Retinal pigment epithelial cell (primary cell): ENCODE data around the gene AP1S2.

Source experiments
- DNase-seq: peaks from one replicate; pipeline ENCODE4 v3.0.0-alpha.2; 2010; ENCODE audit warnings: low read depth
- H3K4me3 ChIP-seq: 2 replicates; pipeline ENCODE4 v1.5.1; 2011; ENCODE audit warnings: mild to moderate bottlenecking, low read length, control low read depth, moderate library complexity
- TF ChIP-seq, protein P1 (sequence below): conservative IDR thresholded peaks from 2 replicates; pipeline ENCODE4 v1.5.1; 2011; ENCODE audit warnings: low read depth, low read length, control low read depth, inconsistent platforms

AP1S2 gene

DNA sequence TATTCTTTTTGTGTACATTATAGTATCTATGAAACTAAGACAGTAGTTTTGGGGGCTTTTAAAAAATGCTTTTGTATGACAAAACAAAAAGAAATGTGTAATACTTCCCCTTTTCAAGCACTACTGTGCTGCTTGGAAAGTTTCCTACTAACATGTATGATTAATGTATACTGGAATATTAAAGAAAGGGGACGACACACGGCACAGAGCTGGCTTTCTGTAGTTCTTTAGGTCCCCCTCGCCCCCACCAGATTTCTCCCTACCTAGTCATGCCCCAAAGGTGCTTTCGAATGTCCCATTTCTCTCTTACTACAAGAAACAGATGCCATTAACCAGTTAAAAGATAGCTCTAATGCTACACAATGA, 1.6 kb upstream of the AP1S2 start:
- TF ChIP-seq, protein P1, sequence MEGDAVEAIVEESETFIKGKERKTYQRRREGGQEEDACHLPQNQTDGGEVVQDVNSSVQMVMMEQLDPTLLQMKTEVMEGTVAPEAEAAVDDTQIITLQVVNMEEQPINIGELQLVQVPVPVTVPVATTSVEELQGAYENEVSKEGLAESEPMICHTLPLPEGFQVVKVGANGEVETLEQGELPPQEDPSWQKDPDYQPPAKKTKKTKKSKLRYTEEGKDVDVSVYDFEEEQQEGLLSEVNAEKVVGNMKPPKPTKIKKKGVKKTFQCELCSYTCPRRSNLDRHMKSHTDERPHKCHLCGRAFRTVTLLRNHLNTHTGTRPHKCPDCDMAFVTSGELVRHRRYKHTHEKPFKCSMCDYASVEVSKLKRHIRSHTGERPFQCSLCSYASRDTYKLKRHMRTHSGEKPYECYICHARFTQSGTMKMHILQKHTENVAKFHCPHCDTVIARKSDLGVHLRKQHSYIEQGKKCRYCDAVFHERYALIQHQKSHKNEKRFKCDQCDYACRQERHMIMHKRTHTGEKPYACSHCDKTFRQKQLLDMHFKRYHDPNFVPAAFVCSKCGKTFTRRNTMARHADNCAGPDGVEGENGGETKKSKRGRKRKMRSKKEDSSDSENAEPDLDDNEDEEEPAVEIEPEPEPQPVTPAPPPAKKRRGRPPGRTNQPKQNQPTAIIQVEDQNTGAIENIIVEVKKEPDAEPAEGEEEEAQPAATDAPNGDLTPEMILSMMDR = no peak
- no peak overlapping the region for H3K4me3 ChIP-seq
- no peak for DNase-seq

DNA sequence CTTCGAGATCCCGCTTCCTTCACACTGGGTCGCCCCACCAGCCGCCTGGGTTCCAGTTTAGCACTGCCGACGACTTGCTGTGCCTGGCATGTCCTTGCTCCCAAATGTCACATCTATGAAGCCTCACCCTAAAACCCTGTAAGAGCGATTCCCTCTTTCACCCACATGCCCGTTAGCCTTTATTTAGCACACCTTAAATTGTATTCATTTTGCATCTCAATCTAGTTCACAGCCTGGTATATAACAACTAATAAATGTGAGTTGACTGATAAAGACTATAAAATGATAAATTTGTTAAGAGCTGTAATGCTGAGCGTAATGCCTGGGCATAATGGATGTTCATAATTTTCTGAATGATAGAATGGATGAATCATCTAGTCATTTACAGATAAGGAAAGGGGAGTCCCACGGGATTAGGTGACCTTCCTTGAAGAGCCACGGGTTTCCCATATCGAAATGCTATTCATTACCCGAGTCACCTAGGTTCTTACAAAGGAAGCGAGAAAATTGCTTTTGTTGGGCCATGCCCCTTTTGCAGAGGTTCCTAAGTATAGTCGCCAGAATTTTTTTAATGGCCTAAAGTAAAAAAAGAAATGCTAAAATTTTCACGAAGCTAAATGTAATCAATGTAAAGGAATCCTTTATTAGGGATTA, 1.1 kb upstream of the AP1S2 start:
- TF ChIP-seq, protein P1 = no peak
- peak overlapping the region; percentile 69 for H3K4me3 ChIP-seq
- no peak for DNase-seq

DNA sequence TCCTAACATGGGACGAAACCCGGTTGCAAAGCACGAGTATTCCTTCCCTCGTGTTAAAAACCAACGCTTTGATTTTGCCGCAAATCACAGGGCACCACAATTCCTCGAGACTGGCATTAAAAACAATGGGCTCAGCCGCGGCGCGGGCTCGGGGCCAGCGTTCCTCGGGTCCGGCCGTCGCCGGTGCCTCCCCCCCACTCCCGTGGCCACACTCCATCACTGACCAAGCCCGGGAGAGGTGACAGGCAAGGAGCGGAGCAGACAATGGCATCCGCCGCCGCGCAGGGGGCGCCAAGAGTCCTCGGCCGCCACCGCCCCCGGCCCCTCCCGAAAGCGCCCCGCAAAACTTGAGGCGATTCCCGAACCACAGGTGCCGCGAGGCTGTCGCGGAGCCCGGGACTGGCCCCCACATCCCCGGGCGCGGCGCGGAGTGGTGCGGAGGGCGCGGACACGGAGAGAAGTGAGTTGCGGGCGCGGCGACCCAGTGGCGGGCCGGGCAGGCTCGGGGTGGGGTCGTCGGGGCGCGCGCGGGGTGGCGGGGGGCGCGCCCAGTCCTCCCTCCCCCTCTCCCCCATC, 445 bp downstream of the AP1S2 start:
- H3K4me3 ChIP-seq = peak overlapping the region; percentile 79
- TF ChIP-seq, protein P1 = peak; percentile 29
- no peak for DNase-seq

DNA sequence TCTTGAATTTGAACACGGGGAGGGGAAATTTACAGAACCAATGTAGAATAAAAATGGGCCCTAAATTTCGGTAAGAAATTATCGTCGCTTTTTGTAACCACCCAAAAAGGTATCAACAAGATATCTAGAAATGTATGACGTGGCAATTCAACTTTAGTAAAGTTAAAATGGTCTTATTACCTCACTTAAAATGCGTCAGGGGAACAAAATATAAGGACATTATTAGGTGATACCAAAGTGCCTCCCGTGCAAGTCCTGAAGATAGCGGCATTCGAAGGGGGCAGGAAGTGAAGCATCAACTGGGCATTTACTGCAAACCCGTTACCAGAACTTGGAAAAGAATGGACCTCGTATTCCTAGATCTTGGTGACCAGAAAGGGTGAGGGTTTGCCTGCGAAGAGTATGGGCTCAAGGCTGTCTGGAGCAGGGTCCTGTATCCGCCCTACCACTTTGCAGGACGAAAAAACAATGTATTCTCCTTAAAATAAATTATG, 980 bp downstream of the AP1S2 start:
- peak overlapping the region; percentile 79 for H3K4me3 ChIP-seq
- TF ChIP-seq, protein P1 = no peak
- no peak for DNase-seq

DNA sequence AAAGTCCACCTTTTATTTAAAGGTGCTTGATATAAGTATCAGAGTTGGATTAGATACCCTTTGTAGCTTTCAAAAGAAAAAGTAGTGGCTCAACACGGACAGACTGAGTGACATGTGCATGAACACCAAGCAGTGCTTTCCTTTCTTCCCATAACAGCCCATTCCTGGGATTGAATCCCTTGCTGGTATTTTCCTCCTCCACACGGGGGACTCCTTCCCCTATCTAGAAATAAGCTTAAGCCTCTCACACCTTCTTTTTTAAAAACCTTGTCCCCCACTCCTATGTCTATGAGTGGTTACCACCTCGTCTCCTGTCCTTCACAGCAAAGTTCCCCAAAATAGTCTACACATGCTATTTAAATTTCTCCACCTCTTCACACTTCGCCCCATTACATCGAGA, 5.1 kb downstream of the AP1S2 start:
- DNase-seq = no peak
- TF ChIP-seq, protein P1 = peak; percentile 60
- H3K4me3 ChIP-seq = peak overlapping the region; percentile 14

DNA sequence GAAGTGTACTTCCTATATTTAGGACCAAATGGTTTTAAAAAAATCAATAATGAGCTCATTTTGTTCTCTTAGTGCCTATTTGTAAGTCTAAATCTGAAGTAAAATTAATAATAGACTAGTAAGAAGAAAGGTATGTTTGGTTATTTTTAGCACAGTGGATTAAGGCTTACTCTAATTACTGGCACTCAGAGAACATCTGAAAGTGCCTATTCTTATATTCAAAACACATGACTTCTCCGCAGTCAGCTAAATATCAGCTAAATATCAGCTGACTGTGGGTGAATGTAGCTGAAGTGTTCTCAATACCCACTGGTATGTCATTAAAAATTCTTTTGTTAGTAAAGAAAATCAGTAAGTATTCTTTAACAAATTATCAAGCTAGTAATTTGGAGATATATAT, 6.0 kb downstream of the AP1S2 start:
- no peak overlapping the region for H3K4me3 ChIP-seq
- TF ChIP-seq, protein P1 = no peak
- peak; percentile 93 for DNase-seq

DNA sequence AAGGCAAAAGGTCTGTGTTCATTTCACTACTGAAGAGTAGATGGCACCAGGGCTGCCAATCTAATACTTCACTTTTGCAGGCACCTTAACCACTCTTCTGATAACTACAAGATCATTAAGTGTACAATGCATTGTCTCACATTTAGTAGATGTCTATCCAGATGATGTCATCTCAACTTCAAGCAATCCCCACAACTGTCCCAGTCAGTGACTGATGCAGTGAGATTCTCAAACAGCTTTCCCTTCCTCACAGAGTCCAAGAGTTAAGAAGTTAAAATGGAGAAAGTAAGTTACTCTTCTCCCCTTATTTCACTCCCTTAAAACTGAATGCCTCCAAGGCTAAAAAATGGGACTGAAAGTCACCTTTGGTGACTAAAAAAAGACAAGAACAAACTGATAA, 10.7 kb downstream of the AP1S2 start:
- no peak for DNase-seq
- TF ChIP-seq, protein P1 = no peak
- H3K4me3 ChIP-seq = no peak overlapping the region
